DND-41 (cell line): Measurements from ENCODE around the gene ZNF765.

Source experiments
- EZH2 ChIP-seq: IDR thresholded peaks from 3 replicates; pipeline ENCODE4 v1.6.1; 2012; ENCODE audit warnings: borderline replicate concordance, low read depth, mild to moderate bottlenecking, moderate library complexity, low read length, inconsistent platforms; ENCODE audit not compliant: severe bottlenecking
- TF ChIP-seq, protein P1 (sequence below): IDR thresholded peaks from 2 replicates; pipeline ENCODE4 v1.5.1; 2012; ENCODE audit warnings: borderline replicate concordance, low read length, moderate library complexity, mild to moderate bottlenecking; ENCODE audit not compliant: poor library complexity, severe bottlenecking; ENCODE audit errors: extremely low read depth

GRCh38 chr19:53424968-53425597 lies 30.1 kb downstream of the ZNF765 start:
- TF ChIP-seq, protein P1, sequence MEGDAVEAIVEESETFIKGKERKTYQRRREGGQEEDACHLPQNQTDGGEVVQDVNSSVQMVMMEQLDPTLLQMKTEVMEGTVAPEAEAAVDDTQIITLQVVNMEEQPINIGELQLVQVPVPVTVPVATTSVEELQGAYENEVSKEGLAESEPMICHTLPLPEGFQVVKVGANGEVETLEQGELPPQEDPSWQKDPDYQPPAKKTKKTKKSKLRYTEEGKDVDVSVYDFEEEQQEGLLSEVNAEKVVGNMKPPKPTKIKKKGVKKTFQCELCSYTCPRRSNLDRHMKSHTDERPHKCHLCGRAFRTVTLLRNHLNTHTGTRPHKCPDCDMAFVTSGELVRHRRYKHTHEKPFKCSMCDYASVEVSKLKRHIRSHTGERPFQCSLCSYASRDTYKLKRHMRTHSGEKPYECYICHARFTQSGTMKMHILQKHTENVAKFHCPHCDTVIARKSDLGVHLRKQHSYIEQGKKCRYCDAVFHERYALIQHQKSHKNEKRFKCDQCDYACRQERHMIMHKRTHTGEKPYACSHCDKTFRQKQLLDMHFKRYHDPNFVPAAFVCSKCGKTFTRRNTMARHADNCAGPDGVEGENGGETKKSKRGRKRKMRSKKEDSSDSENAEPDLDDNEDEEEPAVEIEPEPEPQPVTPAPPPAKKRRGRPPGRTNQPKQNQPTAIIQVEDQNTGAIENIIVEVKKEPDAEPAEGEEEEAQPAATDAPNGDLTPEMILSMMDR = peak; percentile 94
- no peak for TF ChIP-seq EZH2
